Mucosa of rectum (tissue), 2 donors: ENCODE results near the gene BAD.

ENCODE experiments used
- H3K27ac ChIP-seq, 2 donors: one replicate each; pipeline ENCODE4 v1.7.0; 2013; ENCODE audit warnings: inconsistent platforms in 2 of 2, low read depth in 2 of 2, low read length in 2 of 2
- H3K27me3 ChIP-seq, 2 donors: one replicate each; pipeline ENCODE4 v1.7.0; 2013; ENCODE audit warnings: low read length in 2 of 2; ENCODE audit not compliant: control insufficient read depth in 2 of 2, insufficient read depth in 2 of 2
- H3K36me3 ChIP-seq, 2 donors: one replicate each; pipeline ENCODE4 v1.7.0; 2013; ENCODE audit warnings: low read length in 2 of 2; ENCODE audit not compliant: control insufficient read depth in 2 of 2, insufficient read depth in 2 of 2
- H3K4me1 ChIP-seq, 2 donors: one replicate each; pipeline ENCODE4 v1.7.0; 2013; ENCODE audit warnings: low read length in 2 of 2, mild to moderate bottlenecking in 1 of 2; ENCODE audit not compliant: control insufficient read depth in 2 of 2, insufficient read depth in 2 of 2
- H3K4me3 ChIP-seq, 2 donors: one replicate each; pipeline ENCODE4 v1.7.0; 2013; ENCODE audit warnings: low read length in 2 of 2
- H3K9ac ChIP-seq, 2 donors: one replicate each; pipeline ENCODE4 v1.7.0; 2013; ENCODE audit warnings: low read length in 2 of 2, low read depth in 1 of 2, mild to moderate bottlenecking in 1 of 2
- H3K9me3 ChIP-seq, 2 donors: one replicate each; pipeline ENCODE4 v1.7.0; 2013; ENCODE audit warnings: low read length in 2 of 2; ENCODE audit not compliant: control insufficient read depth in 2 of 2
- donor health status: healthy.
- donor health status: Normal muscosa, but diverticular disease.

BAD gene

DNA sequence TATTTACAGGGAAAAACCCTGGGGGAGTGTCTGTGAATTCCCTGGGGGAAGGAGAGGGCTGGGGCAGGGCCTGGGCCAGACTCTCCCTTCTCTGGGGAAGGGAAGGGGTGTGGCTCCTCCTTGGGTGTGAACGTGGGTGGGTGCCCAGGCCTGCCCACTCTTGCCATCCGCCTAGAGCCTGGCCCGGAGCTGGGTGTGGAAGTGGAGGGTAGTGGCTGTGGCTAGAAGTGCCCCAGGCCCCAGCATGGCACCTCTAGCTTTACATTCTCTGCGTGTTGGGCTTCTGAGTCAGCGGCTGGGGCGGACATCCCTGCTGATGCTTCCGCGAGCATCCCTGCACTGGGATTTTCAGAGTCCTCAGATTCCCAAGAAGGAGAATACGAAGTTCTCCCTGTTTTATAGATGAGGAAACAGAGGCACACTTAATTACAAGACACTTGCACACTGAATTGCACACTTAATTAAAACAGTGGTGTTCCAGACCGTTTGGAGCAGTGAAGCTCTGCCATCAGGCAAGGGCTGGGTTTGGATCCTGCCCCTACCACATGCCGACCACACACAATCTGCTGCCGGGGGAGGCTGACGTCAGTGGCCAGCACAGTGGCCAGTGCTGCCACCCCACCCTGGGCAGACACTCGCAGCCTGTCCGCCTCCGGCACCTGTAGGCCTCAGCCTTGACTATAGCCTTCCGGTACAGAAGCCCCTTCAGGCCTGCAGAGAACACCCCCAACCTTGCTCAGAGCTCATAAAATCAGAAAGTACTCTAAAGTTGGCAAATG is 7.6 kb downstream of the BAD start:
- Histone ChIP-seq H3K4me1 (peaks cover 24 to 32% of the 10 kb centered on the region in 2 donors), H3K4me3 (no peak overlapping the region), H3K9ac (peak overlapping the region in 1 of 2 donors; percentile 58), H3K36me3 (peaks cover 10 to 18% of the 10 kb centered on the region in 2 donors), H3K27ac (peak overlapping the region; percentile 67 to 83), H3K9me3 (no peaks in the 10 kb centered on the region), H3K27me3 (no peaks in the 10 kb centered on the region)

DNA sequence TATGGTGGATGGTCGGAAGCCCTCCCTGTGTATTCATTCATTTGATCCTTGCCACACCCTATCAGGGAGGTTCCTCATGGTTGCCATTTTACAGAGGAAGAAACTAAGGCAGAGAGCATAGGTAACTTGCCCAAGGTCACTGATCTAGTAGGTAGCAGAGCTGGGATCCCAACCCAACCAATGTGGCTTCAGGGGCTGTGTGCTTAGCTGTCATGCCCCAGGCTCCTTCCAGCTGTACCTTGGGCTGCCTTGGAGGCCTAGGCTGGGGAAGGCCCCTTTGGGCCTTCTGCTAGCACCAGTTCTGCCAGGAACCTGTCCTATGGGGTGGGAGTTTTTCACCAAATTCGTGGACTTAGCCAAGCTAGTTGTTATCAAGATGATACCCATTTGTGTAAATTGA is 8.6 kb downstream of the BAD start:
- H3K27me3 ChIP-seq = no peaks in the 10 kb centered on the region
- H3K4me3 ChIP-seq = no peak overlapping the region
- no peaks in the 10 kb centered on the region for H3K9me3 ChIP-seq
- H3K9ac ChIP-seq = no peak overlapping the region
- no peak overlapping the region for H3K27ac ChIP-seq
- peaks cover 26 to 35% of the 10 kb centered on the region in 2 donors for H3K4me1 ChIP-seq
- H3K36me3 ChIP-seq = peaks cover 10 to 14% of the 10 kb centered on the region in 2 donors

DNA sequence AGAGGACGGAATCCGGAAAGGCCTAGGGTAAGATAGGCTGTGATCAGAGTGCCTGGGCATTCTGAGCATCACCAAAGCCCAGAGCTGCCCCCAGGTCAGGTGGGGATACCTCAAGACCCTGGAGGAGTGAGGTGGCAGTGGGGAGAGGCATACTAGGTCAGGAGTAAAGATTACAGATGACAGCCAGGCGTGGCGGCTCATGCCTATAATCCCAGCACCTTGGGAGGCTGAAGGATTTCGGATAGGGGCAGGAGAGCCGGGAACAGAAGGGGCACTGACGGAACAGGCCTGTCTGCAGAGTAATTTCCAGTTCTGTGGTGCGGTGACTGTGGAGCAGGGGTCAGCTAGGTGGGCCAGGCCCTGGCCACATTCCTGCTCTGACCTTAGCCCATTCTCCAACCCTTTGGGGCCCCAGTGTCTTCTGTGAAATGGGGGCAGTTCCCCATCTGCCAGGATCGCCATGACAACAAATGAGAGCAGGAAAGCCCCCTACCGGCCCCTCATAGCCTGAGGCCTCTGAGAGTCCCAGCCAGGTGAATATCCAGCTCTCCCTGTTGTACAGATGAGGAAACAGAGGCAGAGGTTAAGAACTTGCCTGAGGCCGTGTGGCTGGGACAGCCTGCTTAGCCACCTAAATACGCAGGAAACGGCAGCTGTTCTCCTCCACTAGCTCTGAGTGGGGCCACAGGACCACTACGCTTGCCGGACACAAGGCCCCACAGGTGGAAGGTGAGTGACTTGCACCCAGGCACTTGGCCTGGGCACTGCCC is 9.2 kb downstream of the BAD start:
- peaks cover 26 to 35% of the 10 kb centered on the region in 2 donors for H3K4me1 ChIP-seq
- H3K36me3 ChIP-seq = peaks cover 10 to 14% of the 10 kb centered on the region in 2 donors
- no peak overlapping the region for H3K4me3 ChIP-seq
- no peak overlapping the region for H3K27ac ChIP-seq
- peak overlapping the region in 1 of 2 donors; percentile 26 for H3K9ac ChIP-seq
- H3K9me3 ChIP-seq = no peaks in the 10 kb centered on the region
- no peaks in the 10 kb centered on the region for H3K27me3 ChIP-seq

DNA sequence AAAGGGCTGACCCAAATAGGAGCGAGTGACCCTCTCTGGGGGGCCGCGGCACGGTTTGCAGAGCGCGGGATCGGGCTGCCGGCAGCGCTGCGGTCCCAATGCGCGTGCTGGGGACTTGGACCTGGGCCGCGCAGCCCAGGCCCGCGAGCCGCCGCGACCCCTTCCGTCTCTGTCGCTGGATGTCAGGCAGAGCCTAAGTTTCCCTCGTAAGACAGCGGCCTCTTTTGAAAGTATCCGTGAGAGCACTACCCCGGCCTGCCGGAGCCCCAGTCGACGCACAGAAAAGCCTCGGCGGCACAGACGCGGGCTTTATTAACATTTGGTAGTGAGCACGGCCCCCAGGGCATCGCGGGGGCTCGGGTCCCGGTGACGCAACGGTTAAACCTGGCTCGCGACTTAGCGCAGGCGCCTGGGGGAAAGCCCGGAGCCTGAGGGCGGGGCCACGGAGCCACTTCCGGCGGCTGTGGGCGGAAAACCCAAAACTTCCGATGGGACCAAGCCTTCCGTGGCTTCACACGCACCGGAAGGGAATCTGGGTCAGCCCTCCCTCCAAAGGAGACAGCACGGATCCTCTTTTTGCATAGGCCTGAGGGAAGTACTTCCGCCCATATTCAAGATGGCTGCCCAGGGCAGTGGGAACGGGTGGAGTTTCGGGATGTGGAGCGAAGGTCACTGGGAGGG is 14.8 kb downstream of the BAD start:
- peaks cover 16% of the 10 kb centered on the region in 2 donors for H3K36me3 ChIP-seq
- H3K9ac ChIP-seq = peak overlapping the region; percentile 84 to 92
- peak overlapping the region; percentile 96 to 98 for H3K27ac ChIP-seq
- H3K27me3 ChIP-seq = no peaks in the 10 kb centered on the region
- peak overlapping the region; percentile 83 to 96 for H3K4me3 ChIP-seq
- peaks cover 32 to 39% of the 10 kb centered on the region in 2 donors for H3K4me1 ChIP-seq
- no peaks in the 10 kb centered on the region for H3K9me3 ChIP-seq

- peaks cover 18 to 23% of the 10 kb centered on the region in 2 donors for H3K36me3 ChIP-seq
- no peaks in the 10 kb centered on the region for H3K27me3 ChIP-seq
- peaks cover 32 to 38% of the 10 kb centered on the region in 2 donors for H3K4me1 ChIP-seq
- peak overlapping the region; percentile 83 to 96 for H3K4me3 ChIP-seq
- peak overlapping the region; percentile 96 to 98 for H3K27ac ChIP-seq
- no peaks in the 10 kb centered on the region for H3K9me3 ChIP-seq
- H3K9ac ChIP-seq = peak overlapping the region; percentile 84 to 92
These were observed 15.4 kb downstream of the BAD start for GRCh38 chr11:64268893-64269539.

- peak overlapping the region; percentile 84 to 92 for H3K9ac ChIP-seq
- H3K4me1 ChIP-seq = peaks cover 28 to 35% of the 10 kb centered on the region in 2 donors
- peaks cover 24 to 29% of the 10 kb centered on the region in 2 donors for H3K36me3 ChIP-seq
- H3K9me3 ChIP-seq = no peaks in the 10 kb centered on the region
- H3K27ac ChIP-seq = peak overlapping the region; percentile 96 to 98
- H3K27me3 ChIP-seq = no peaks in the 10 kb centered on the region
- peak overlapping the region; percentile 83 to 96 for H3K4me3 ChIP-seq
These were observed 16.2 kb downstream of the BAD start for GRCh38 chr11:64268025-64268892.

DNA sequence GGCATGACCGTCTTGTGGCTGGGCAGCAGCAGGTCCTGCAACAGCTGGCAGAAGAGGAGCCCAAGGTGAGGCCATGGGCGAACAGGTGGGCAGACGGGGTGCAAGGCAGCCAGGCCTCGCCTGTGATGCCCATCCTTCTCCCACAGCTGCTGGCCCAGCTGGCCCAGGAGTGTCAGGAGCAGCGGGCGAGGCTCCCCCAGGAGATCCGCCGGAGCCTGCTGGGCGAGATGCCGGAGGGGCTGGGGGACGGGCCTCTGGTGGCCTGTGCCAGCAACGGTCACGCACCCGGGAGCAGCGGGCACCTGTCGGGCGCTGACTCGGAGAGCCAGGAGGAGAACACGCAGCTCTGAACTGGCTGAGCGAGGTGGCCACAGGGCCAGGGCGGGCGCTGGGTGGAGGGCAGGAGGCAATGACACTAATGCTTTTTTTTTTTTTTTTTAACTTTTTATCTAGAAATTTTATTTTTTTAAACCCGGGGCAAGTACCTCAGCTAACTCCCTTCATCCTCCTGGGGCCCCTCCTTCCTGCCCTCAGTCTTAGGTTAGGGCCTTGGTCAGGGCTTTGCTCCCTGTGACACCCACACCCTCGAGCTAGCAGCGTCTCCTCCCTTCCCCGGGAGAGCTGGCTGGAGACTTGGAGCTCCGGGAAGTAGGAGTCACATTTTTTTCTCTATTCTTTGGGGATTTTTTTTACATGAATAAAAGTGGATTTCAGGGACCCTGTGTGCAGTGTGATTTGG is 17.1 kb downstream of the BAD start:
- H3K27ac ChIP-seq = peak overlapping the region; percentile 96 to 98
- peaks cover 32 to 38% of the 10 kb centered on the region in 2 donors for H3K36me3 ChIP-seq
- H3K4me3 ChIP-seq = no peak overlapping the region
- H3K9ac ChIP-seq = peak overlapping the region in 1 of 2 donors; percentile 92
- H3K9me3 ChIP-seq = no peaks in the 10 kb centered on the region
- peaks cover 26 to 31% of the 10 kb centered on the region in 2 donors for H3K4me1 ChIP-seq
- no peaks in the 10 kb centered on the region for H3K27me3 ChIP-seq

DNA sequence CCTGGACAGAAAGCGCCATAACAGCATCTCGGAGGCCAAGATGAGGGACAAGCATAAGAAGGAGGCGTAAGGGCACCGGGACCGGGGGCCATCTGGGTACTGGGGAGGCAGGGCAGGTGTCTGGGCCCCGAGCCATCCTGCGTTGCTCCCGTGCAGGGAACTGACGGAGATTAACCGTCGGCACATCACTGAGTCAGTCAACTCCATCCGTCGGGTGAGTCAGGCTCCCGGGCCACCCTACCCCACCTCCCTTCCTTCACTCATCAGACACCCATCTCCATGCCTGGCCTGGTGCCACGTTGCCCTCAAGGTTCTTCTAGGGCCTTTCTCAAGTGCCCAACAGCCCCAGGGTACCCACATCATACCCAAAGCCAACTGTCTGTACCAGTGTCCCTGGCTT is 18.1 kb downstream of the BAD start:
- peaks cover 19 to 23% of the 10 kb centered on the region in 2 donors for H3K4me1 ChIP-seq
- H3K27me3 ChIP-seq = no peaks in the 10 kb centered on the region
- peaks cover 40 to 46% of the 10 kb centered on the region in 2 donors for H3K36me3 ChIP-seq
- H3K9me3 ChIP-seq = no peaks in the 10 kb centered on the region
- H3K27ac ChIP-seq = no peak overlapping the region
- H3K4me3 ChIP-seq = no peak overlapping the region
- H3K9ac ChIP-seq = no peak overlapping the region
